Activated naive CD4-positive, alpha-beta T cell treated with anti-CD3 and anti-CD28 coated beads, Interleukin-2, amount 50 U/mL, for 16 hours (primary cell): Measurements from ENCODE around the gene GRB7.
"Not testable (repeated sequence)": the region's sequence is repeated elsewhere in the genome, so short reads cannot be mapped to it uniquely, and the experiment has no call there.

Experiments
- DNase-seq: peaks from one replicate; pipeline ENCODE4 v3.0.0-alpha.2; 2020

GRB7 gene

GRCh38 chr17:39709998-39710964 is 27.5 kb upstream of the GRB7 start:
- DNase-seq: no peak

DNA sequence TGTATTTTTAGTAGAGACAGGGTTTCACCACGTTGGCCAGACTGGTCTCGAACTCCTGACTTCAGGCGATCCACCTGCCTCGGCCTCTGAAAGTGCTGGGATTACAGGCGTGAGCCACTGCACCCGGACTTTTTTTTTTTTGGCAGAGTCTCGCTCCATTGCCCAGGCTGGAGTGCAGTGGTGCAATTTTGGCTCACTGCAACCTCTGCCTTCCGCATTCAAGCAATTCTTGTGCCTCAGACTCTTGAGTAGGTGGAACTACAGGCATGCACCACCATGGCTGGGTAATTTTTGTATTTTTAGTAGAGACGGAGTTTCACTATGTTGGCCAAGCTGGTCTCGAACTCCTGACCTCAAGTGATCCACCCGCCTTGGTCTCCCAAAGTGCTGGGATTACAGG is 26.7 kb upstream of the GRB7 start:
- not testable (repeated sequence) for DNase-seq

- no peak for DNase-seq
These were observed 25.9 kb upstream of the GRB7 start for GRCh38 chr17:39711851-39712250.

- no peak for DNase-seq
These were observed 23.5 kb upstream of the GRB7 start for GRCh38 chr17:39714234-39714633.

- no peak for DNase-seq
These were observed 22.2 kb upstream of the GRB7 start for GRCh38 chr17:39715375-39716072.

DNA sequence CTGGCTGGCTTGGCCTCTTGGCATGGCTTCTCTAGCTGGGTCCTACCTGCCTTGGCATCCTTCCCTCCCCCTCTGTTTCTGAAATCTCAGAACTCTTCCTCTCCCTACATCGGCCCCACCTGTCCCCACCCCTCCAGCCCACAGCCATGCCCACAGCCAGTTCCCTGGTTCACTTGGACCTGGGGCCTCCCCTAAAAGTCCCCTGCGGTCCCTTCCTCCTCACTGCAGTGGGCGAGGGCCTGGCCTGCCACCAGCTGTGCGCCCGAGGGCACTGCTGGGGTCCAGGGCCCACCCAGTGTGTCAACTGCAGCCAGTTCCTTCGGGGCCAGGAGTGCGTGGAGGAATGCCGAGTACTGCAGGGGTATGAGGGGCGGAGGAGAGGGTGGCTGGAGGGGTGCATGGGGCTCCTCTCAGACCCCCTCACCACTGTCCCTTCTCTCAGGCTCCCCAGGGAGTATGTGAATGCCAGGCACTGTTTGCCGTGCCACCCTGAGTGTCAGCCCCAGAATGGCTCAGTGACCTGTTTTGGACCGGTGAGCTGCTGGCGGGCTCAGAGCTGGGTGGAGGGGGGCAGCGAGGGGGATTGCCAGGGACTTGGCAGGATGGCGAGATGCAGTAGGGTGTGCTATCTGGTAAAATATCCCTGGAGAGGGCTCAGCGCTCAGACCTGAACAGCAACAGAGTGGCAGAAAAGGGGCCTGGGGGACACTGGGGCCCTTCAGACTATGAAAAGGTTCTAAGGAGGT is 21.5 kb upstream of the GRB7 start:
- DNase-seq: no peak

DNA sequence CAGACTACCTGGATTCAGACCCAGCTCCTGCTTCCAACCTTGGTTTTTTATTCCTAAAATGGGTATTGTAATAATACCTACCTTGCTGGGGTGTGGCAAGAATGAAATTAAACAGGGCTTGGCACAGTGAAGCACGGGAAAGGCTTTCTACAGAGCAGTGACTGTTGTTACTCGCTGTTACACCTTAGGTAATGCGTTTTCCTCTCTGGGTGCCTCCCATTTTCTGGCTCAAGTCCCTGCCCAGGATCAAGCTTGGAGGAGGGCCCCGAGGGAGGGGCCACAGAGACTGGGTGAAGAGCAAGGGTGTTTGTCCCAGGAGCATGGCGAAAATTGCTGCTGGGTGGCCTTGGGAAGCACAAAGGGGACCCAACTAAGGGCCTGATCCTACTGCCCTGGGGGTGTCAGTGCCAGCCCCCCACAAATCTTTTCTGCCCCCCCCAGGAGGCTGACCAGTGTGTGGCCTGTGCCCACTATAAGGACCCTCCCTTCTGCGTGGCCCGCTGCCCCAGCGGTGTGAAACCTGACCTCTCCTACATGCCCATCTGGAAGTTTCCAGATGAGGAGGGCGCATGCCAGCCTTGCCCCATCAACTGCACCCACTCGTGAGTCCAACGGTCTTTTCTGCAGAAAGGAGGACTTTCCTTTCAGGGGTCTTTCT is 20.7 kb upstream of the GRB7 start:
- no peak for DNase-seq

GRCh38 chr17:39717660-39718059 is 20.1 kb upstream of the GRB7 start:
- no peak for DNase-seq

- DNase-seq: no peak
These were observed 18.0 kb upstream of the GRB7 start for GRCh38 chr17:39719563-39720355.

GRCh38 chr17:39722104-39722503 is 15.6 kb upstream of the GRB7 start:
- no peak for DNase-seq

DNA sequence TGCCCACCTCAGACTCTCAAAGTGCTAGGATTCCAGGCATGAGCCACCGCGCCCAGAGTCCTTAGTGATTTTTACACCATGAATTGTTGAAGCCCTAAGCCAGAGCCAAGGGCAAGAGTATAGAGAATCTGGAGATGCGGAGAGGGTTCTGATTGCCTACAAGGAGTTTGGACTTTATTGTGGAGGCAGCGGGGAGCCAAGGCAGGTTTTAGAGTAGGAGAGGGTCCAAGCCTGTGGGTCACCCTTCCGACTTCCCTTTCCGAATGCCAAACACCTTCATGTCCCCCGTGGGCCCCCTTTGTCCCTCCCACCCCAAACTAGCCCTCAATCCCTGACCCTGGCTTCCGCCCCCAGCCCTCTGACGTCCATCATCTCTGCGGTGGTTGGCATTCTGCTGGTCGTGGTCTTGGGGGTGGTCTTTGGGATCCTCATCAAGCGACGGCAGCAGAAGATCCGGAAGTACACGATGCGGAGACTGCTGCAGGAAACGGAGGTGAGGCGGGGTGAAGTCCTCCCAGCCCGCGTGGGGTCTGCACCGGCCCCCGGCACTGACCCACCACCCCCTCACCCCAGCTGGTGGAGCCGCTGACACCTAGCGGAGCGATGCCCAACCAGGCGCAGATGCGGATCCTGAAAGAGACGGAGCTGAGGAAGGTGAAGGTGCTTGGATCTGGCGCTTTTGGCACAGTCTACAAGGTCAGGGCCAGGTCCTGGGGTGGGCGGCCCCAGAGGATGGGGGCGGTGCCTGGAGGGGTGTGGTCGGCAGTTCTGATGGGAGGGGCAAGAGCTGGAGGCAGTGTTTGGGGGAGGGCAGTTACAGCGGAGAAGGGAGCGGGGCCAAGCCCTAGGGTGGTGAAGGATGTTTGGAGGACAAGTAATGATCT is 14.5 kb upstream of the GRB7 start:
- DNase-seq: no peak

GRCh38 chr17:39724731-39725130 is 13.0 kb upstream of the GRB7 start:
- DNase-seq: no peak

- DNase-seq: not testable (repeated sequence)
These were observed 11.8 kb upstream of the GRB7 start for GRCh38 chr17:39725923-39726322.

GRCh38 chr17:39726617-39727016 is 11.1 kb upstream of the GRB7 start:
- DNase-seq: no peak

GRCh38 chr17:39727556-39727955 is 10.2 kb upstream of the GRB7 start:
- no peak for DNase-seq

DNA sequence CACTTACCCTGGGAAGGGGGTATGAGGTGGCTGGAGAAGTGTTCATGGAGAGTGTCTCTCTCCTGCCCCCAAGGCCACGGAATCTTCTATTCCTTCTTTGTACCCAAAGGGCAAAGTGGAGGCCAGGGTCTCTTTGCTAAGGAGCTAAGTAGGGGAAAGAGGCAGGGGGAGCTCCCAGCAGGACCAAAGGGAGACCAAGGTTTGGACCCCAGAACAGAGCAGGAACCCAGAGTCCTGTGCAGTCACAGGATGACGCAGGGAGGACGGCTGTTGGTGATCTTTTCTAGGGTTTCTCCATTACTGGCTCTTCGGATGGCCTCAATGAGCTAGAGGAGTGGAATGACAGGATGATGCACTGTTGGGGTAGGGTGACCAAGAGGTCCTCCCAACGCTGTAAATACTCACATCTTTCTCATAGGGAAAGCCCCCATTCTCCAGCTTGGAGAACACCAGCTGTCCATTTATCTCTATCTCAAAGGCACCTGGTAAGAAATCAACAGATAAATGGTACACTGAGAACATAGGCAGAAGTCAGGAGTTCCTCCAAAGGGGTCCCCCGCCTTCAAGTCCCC is 8.4 kb upstream of the GRB7 start:
- DNase-seq: no peak

- peak; percentile 92 for DNase-seq
These were observed 7.4 kb upstream of the GRB7 start, which contains the start of gene MIEN1 for GRCh38 chr17:39730095-39730921. MIEN1 (minus strand) TSS chr17:39730532; CDS start chr17:39730495, 37 bp downstream.

- DNase-seq: no peak
These were observed 5.2 kb upstream of the GRB7 start for GRCh38 chr17:39732586-39732985.

DNA sequence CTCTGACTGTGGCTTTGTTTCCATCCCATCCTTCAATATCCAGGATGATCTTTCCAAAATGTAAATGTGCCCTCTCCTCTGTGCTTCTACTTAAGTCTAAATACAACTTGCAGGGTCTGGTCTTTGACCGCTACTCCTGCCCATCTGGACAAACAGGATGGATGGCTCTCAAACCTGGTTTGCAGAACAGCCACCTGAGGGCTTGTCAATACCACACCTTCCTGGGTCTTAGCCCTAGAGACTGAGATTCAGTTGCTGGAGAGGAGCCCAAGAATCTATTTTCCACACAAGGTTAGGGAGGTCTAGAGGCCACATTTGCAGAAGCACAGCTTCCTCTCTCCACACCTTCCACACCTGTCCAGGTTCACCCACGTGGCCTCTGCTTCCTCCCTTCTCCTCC is 1.9 kb upstream of the GRB7 start:
- no peak for DNase-seq
